HG02642 (cell line): Measurements from ENCODE around the gene REG1A.

ENCODE experiments used
- ATAC-seq: cut with Tn5 transposase; IDR thresholded peaks from one replicate; pipeline ENCODE4 v1.9.1; 2021; ENCODE audit warnings: mild to moderate bottlenecking; ENCODE audit not compliant: unreplicated experiment, poor library complexity

The REG1A gene

GRCh38 chr2:79120194-79120713 is at the start of gene REG1A:
Gene REG1A (plus strand): TSS chr2:79120488. CDS start chr2:79120862, 374 bp downstream.
- ATAC-seq: no peak

GRCh38 chr2:79071078-79071477 is 49.2 kb upstream of the REG1A start:
- no peak for ATAC-seq

- no peak for ATAC-seq
These were observed 37.3 kb upstream of the REG1A start for GRCh38 chr2:79082987-79083386.

- ATAC-seq: no peak
These were observed 36.6 kb upstream of the REG1A start for GRCh38 chr2:79083597-79084251.

- ATAC-seq: no peak
These were observed 35.7 kb upstream of the REG1A start for GRCh38 chr2:79084495-79085135.

GRCh38 chr2:79085382-79085781 is 34.9 kb upstream of the REG1A start:
- ATAC-seq: no peak

- ATAC-seq: no peak
These were observed 34.0 kb upstream of the REG1A start for GRCh38 chr2:79086255-79086654.

- ATAC-seq: no peak
These were observed 32.4 kb upstream of the REG1A start, which contains the start of gene REG1B for GRCh38 chr2:79087785-79088364. Gene REG1B (minus strand): TSS chr2:79087993. CDS start chr2:79087612, 381 bp downstream.

GRCh38 chr2:79090693-79091092 is 29.6 kb upstream of the REG1A start:
- no peak for ATAC-seq

GRCh38 chr2:79097843-79098242 is 22.4 kb upstream of the REG1A start:
- no peak for ATAC-seq

- no peak for ATAC-seq
These were observed 21.1 kb upstream of the REG1A start for GRCh38 chr2:79099140-79099686.

- no peak for ATAC-seq
These were observed 20.0 kb upstream of the REG1A start for GRCh38 chr2:79100285-79100684.

- ATAC-seq: no peak
These were observed 19.3 kb upstream of the REG1A start for GRCh38 chr2:79101024-79101423.

GRCh38 chr2:79103214-79103613 is 17.1 kb upstream of the REG1A start:
- ATAC-seq: no peak

GRCh38 chr2:79105259-79105658 is 15.0 kb upstream of the REG1A start:
- no peak for ATAC-seq

- ATAC-seq: no peak
These were observed 8.0 kb upstream of the REG1A start for GRCh38 chr2:79112269-79112668.

GRCh38 chr2:79114797-79115494 is 5.3 kb upstream of the REG1A start:
- no peak for ATAC-seq

GRCh38 chr2:79116997-79117928 is 3.0 kb upstream of the REG1A start:
- no peak for ATAC-seq

GRCh38 chr2:79122676-79123075 is 2.4 kb downstream of the REG1A start:
- ATAC-seq: no peak
